ENCODE results near the gene LDLRAD4.
"Not testable (repeated sequence)": the region's sequence is repeated elsewhere in the genome, so short reads cannot be mapped to it uniquely, and the experiment has no call there.

LDLRAD4 gene

GRCh38 chr18:13661051-13661778 lies 442.7 kb downstream of the LDLRAD4 start:
- no peak for DNase-seq (ENCODE audit: low read depth in 2 of 2)

GRCh38 chr18:13661779-13662256 lies 443.3 kb downstream of the LDLRAD4 start:
- DNase-seq (ENCODE audit: low read depth in 2 of 2): no peak

DNA sequence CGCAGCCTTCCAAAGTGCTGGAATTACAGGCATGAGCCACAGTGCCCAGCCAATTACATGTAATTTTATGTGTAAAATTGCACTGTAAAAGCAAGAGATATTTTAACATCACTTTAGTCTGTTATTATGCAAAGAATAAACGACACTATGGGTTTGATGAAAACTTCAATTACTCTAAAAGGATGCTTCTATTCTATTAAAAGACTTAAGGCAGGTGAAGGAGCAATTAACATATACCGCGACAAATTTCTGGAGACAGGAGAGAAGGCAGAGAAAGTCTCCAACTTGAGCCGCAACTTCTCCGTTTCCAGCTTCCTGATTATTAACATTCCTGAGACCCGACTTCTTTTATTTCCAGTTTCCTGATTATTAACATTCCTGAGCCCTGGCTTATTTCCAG lies 454.1 kb downstream of the LDLRAD4 start:
- no peak for DNase-seq (ENCODE audit: low read depth in 2 of 2)

DNA sequence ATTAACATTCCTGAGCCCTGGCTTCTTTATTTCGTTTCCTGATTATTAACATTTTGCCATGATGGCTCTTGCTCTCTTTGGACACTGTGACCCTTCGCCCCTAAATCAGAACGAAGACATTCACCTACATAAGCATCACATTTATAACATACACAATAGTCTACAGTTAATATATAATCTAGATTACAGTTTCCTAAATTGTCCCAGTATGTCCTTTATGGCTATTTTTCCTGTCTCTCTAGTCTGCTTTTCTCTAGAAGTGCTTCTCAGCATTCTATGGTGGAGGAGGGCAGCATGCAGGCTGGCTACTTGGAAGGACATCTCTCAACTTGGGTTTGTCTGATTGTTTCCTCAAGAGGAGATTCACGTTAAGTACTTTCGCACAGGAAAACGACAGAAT lies 457.9 kb downstream of the LDLRAD4 start:
- no peak for DNase-seq (ENCODE audit: low read depth in 2 of 2)

DNA sequence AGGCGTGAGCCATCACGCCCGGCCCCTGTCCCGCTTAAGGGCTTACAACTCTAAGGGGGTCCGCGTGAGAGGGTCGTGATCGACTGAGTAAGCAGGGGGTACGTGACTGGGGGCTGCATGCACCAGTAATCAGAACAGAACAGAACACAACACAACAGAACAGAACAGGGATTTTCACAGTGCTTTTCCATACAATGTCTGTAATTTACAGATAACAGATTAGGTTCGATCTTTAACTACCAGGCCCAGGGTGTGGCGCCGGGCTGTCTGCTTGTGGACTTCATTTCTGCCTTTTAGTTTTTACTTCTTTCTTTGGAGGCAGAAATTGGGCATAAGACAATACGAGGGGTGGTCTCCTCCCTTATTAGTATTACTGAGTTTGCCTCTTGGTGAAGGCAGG lies 458.8 kb downstream of the LDLRAD4 start:
- not testable (repeated sequence) for DNase-seq (ENCODE audit: low read depth in 2 of 2)

GRCh38 chr18:13680612-13681011 lies 462.1 kb downstream of the LDLRAD4 start:
- DNase-seq (ENCODE audit: low read depth in 2 of 2): no peak

GRCh38 chr18:13681701-13682100 lies 463.1 kb downstream of the LDLRAD4 start:
- DNase-seq (ENCODE audit: low read depth in 2 of 2): no peak

DNA sequence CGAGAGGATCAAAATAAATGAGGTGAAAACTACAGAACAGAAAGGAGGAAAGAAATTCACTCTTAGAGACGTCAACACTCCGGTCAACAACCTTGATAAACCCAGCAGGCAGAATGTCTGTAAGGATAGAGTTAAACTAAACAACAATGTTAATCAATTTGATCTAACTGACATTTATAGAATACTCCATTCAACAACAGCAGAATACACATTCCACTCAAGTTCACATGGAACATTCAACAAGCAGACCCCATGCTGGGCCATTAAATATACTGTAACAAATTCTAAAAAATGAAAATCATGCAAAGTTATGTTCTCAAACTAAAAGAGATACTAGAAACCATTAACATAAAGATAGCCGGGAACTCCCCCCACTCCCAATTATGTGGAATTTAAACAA lies 466.0 kb downstream of the LDLRAD4 start:
- DNase-seq (ENCODE audit: low read depth in 2 of 2): no peak

GRCh38 chr18:13688191-13689136 lies 469.9 kb downstream of the LDLRAD4 start:
- DNase-seq (ENCODE audit: low read depth in 2 of 2): no peak

DNA sequence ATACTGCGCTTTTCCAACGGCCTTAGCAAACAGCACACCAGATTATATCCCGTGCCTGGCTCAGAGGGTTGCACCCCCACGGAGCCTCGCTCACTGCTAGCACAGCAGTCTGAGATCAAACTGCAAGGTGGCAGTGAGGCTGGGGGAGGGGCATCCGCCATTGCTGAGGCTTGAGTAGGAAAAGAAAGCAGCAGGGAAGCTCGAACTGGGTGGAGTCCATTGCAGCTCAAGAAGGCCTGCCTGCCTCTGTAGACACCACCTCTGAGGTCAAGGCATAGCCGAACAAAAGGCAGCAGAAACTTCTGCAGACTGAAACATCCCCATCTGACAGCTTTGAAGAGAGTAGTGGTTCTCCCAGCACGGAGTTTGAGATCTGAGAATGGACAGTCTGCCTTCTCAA lies 471.5 kb downstream of the LDLRAD4 start:
- DNase-seq (ENCODE audit: low read depth in 2 of 2): not testable (repeated sequence)

- not testable (repeated sequence) for DNase-seq (ENCODE audit: low read depth in 2 of 2)
Observed at GRCh38 chr18:13695337-13695736, 476.8 kb downstream of the LDLRAD4 start.

- no peak for DNase-seq (ENCODE audit: low read depth in 2 of 2)
Observed at GRCh38 chr18:13696961-13697360, 478.4 kb downstream of the LDLRAD4 start.

- no peak for DNase-seq (ENCODE audit: low read depth in 2 of 2)
Observed at GRCh38 chr18:13700153-13700552, 481.6 kb downstream of the LDLRAD4 start.

Data from activated CD4-positive, alpha-beta T cell treated with anti-CD3 and anti-CD28 coated beads for 24 hours (primary cell).